SK-N-SH (cell line): ENCODE results near the gene ADAMTS5. TPM values are rescaled to one million over a fixed set of nuclear protein-coding genes. Genes with fewer than 3 reads are reported as not detected.

Experiments
- CTCF ChIA-PET: fragments of 300-600, 350-600 bp; formaldehyde crosslinking; extraction: SDS; loops from one replicate; lab custom pipeline; 2021; lab: Yijun Ruan, JAX
- POLR2A ChIA-PET: fragments of 350-600 bp; sonication (Branson Sonifier 250); formaldehyde crosslinking; extraction: SDS; loops from one replicate; lab custom pipeline; 2020; ENCODE audit warnings: antibody characterized with exemption, inconsistent platforms; lab: Yijun Ruan, JAX
- DNase-seq: peaks from one replicate; pipeline ENCODE4 v3.0.0; 2012
- H2AFZ ChIP-seq: fragments of 200-600 bp; sonication (generic); 2 replicates; pipeline ENCODE4 v1.8.1; 2016; ENCODE audit warnings: antibody characterized with exemption, mild to moderate bottlenecking, low read depth
- H3F3A ChIP-seq: fragments of 200-600 bp; sonication (generic); replicated peaks from 2 replicates; pipeline ENCODE3; 2016; ENCODE audit warnings: antibody characterized with exemption, mild to moderate bottlenecking; ENCODE audit not compliant: insufficient read depth
- H3K27ac ChIP-seq, 2 experiments: fragments of 200-500 bp in 1 of 2; fragments of 200-600 bp in 1 of 2; sonication (Bioruptor generic) in 1 of 2; sonication (generic), shearing (Covaris generic) in 1 of 2; 2 replicates each; pipeline versions ENCODE4 v1.5.1 to v1.6.1; 2014 to 2016; ENCODE audit warnings: low read depth in 2 of 2, inconsistent platforms in 1 of 2, low read length in 1 of 2, mild to moderate bottlenecking in 1 of 2, mixed read lengths in 1 of 2
- H3K27me3 ChIP-seq: fragments of 200-600 bp; sonication (generic), shearing (Covaris generic); 2 replicates; pipeline ENCODE4 v1.6.1; 2016; ENCODE audit warnings: mixed run types; ENCODE audit not compliant: insufficient read depth
- H3K36me3 ChIP-seq, 2 experiments: fragments of 200-500 bp in 1 of 2; fragments of 200-600 bp in 1 of 2; sonication (Bioruptor generic) in 1 of 2; sonication (generic) in 1 of 2; replicated peaks in 1 of 2; 2 replicates each; pipeline versions ENCODE3 to v1.5.1; 2014 to 2016; ENCODE audit warnings: low read length in 1 of 2, mild to moderate bottlenecking in 1 of 2; ENCODE audit not compliant: insufficient read depth in 2 of 2, control insufficient read depth in 1 of 2
- H3K4me1 ChIP-seq, 2 experiments: fragments of 200-500 bp in 1 of 2; fragments of 200-600 bp in 1 of 2; sonication (Bioruptor generic) in 1 of 2; sonication (generic), shearing (Covaris generic) in 1 of 2; 2 replicates each; pipeline versions ENCODE4 v1.5.1 to v1.6.1; 2014 to 2016; ENCODE audit warnings: low read depth in 1 of 2, low read length in 1 of 2, mixed run types in 1 of 2; ENCODE audit not compliant: insufficient read depth in 2 of 2, control insufficient read depth in 1 of 2
- H3K4me2 ChIP-seq: fragments of 200-600 bp; sonication (generic), shearing (Covaris generic); 2 replicates; pipeline ENCODE4 v1.6.1; 2017; ENCODE audit warnings: mixed run types
- H3K4me3 ChIP-seq, 2 experiments: fragments of 200-500 bp in 1 of 2; fragments of 200-600 bp in 1 of 2; sonication (Bioruptor generic) in 1 of 2; sonication (generic), shearing (Covaris generic) in 1 of 2; 2 replicates each; pipeline versions ENCODE4 v1.5.1 to v1.8.1; 2014 to 2016; ENCODE audit warnings: low read depth in 2 of 2, inconsistent platforms in 1 of 2, low read length in 1 of 2, mild to moderate bottlenecking in 1 of 2, mixed read lengths in 1 of 2, moderate library complexity in 1 of 2
- H3K79me2 ChIP-seq: fragments of 200-600 bp; sonication (generic); 2 replicates; pipeline ENCODE4 v1.8.1; 2017; ENCODE audit warnings: mild to moderate bottlenecking; ENCODE audit not compliant: insufficient read depth
- H3K9ac ChIP-seq: fragments of 200-600 bp; sonication (generic); 2 replicates; pipeline ENCODE4 v1.6.1; 2017; ENCODE audit warnings: mixed run types
- H3K9me2 ChIP-seq: fragments of 200-600 bp; sonication (generic); 2 replicates; pipeline ENCODE4 v1.6.1; 2017; ENCODE audit warnings: mixed run types
- H3K9me3 ChIP-seq: fragments of 200-600 bp; sonication (generic); 2 replicates; pipeline ENCODE4 v1.6.1; 2017; ENCODE audit warnings: mixed run types, mild to moderate bottlenecking, moderate library complexity
- H4K20me1 ChIP-seq: fragments of 200-600 bp; sonication (generic); 2 replicates; pipeline ENCODE4 v1.6.1; 2017; ENCODE audit warnings: mild to moderate bottlenecking, mixed run types; ENCODE audit not compliant: insufficient read depth
- CTCF ChIP-seq: fragments of 200-600 bp; sonication (generic); IDR thresholded peaks from 2 replicates; pipeline ENCODE4 v1.6.1; 2017; ENCODE audit warnings: antibody characterized with exemption, mild to moderate bottlenecking, moderate library complexity
- ELF1 ChIP-seq: IDR thresholded peaks from 2 replicates; pipeline ENCODE4 v1.4.0; 2012
- EP300 ChIP-seq, 2 experiments: IDR thresholded peaks; 2 replicates each; pipeline versions ENCODE4 v1.4.0 to v1.6.1; 2012; ENCODE audit warnings: borderline replicate concordance in 1 of 2, low read depth in 1 of 2, low read length in 1 of 2
- EZH2phosphoT487 ChIP-seq: fragments of 200-600 bp; sonication (generic); IDR thresholded peaks from 2 replicates; pipeline ENCODE4 v1.6.1; 2017; ENCODE audit warnings: low read depth, mixed run types, mild to moderate bottlenecking, antibody characterized with exemption, moderate library complexity, borderline replicate concordance
- FOSL2 ChIP-seq: IDR thresholded peaks from 2 replicates; pipeline ENCODE4 v1.4.0; 2012; ENCODE audit warnings: low read depth, mild to moderate bottlenecking, moderate library complexity, borderline replicate concordance
- FOXM1 ChIP-seq: IDR thresholded peaks from 2 replicates; pipeline ENCODE4 v1.4.0; 2012; ENCODE audit warnings: low read depth, mild to moderate bottlenecking
- GABPA ChIP-seq: IDR thresholded peaks from 2 replicates; pipeline ENCODE4 v1.4.0; 2012; ENCODE audit warnings: low read depth, mild to moderate bottlenecking
- GATA2 ChIP-seq: sonication (generic); formaldehyde crosslinking; IDR thresholded peaks from 2 replicates; pipeline ENCODE4 v1.5.0; 2020; ENCODE audit warnings: mild to moderate bottlenecking, missing genetic modification reagents
- IRF3 ChIP-seq: fragments of 150-350 bp; IDR thresholded peaks from 2 replicates; pipeline ENCODE4 v1.6.1; 2016; ENCODE audit warnings: mild to moderate bottlenecking, low read depth, low read length
- JUND ChIP-seq: IDR thresholded peaks from 2 replicates; pipeline ENCODE4 v1.4.0; 2012
- MAX ChIP-seq: IDR thresholded peaks from 2 replicates; pipeline ENCODE4 v1.4.0; 2012; ENCODE audit warnings: low read depth
- MEF2A ChIP-seq: IDR thresholded peaks from 2 replicates; pipeline ENCODE4 v1.4.0; 2012; ENCODE audit warnings: low read depth, borderline replicate concordance
- NFIC ChIP-seq: IDR thresholded peaks from 2 replicates; pipeline ENCODE4 v1.4.0; 2012; ENCODE audit warnings: borderline replicate concordance
- NRF1 ChIP-seq: IDR thresholded peaks from 2 replicates; pipeline ENCODE4 v1.6.1; 2012; ENCODE audit warnings: low read depth, mild to moderate bottlenecking, low read length
- PBX3 ChIP-seq: IDR thresholded peaks from 2 replicates; pipeline ENCODE4; 2012
- RCOR1 ChIP-seq: fragments of 150-350 bp; IDR thresholded peaks from 2 replicates; pipeline ENCODE4 v1.6.1; 2017; ENCODE audit warnings: antibody characterized with exemption, low read length
- REST ChIP-seq: IDR thresholded peaks from 2 replicates; pipeline ENCODE4 v1.6.1; 2012; ENCODE audit warnings: mild to moderate bottlenecking, low read depth, low read length, moderate library complexity
- SIN3A ChIP-seq: IDR thresholded peaks from 2 replicates; pipeline ENCODE4 v1.6.1; 2012; ENCODE audit warnings: low read depth, mild to moderate bottlenecking, low read length, moderate library complexity, borderline replicate concordance
- SMC3 ChIP-seq: IDR thresholded peaks from 2 replicates; pipeline ENCODE4 v1.6.1; 2012; ENCODE audit warnings: low read depth, low read length, improper control_type of control experiment
- TAF1 ChIP-seq: IDR thresholded peaks from 2 replicates; pipeline ENCODE4 v1.6.1; 2012; ENCODE audit warnings: low read depth, mild to moderate bottlenecking, low read length, moderate library complexity, borderline replicate concordance
- TCF12 ChIP-seq: IDR thresholded peaks from 2 replicates; pipeline ENCODE4 v1.4.0; 2012
- TEAD4 ChIP-seq: IDR thresholded peaks from 2 replicates; pipeline ENCODE4 v1.4.0; 2012; ENCODE audit warnings: mild to moderate bottlenecking, borderline replicate concordance; ENCODE audit not compliant: insufficient read depth
- USF2 ChIP-seq: fragments of 150-350 bp; IDR thresholded peaks from 2 replicates; pipeline ENCODE4 v1.6.1; 2017; ENCODE audit warnings: antibody characterized with exemption, low read length, low read depth, borderline replicate concordance
- polyA plus RNA-seq, 3 experiments: library from polyadenylated mRNA; depleted of rRNA; stranded (reverse); fragments of >200 nt; gene quantifications; 2 replicates each; pipeline ENCODE4 v1.2.3, GENCODE V29; 2012

Gene ADAMTS5
- polyA plus RNA-seq, 1 of the 3 experiments (the other 2 are of a cell fraction) = 0.90 TPM

GRCh38 chr21:26888931-26889330 lies 78.0 kb downstream of the ADAMTS5 start (continued):
- TF ChIP-seq NFIC (no peak), TEAD4 (no peak), MEF2A (no peak), MAX (no peak), IRF3 (no peak), EP300 (IDR thresholded peaks at IDR 0.05; ENCODE audit: borderline replicate concordance in 1 of 2, low read depth in 1 of 2, low read length in 1 of 2) (no peak), ELF1 (no peak), FOSL2 (no peak)
- TF ChIP-seq, all 33 proteins: peak for 0

GRCh38 chr21:26888256-26888655 lies 78.6 kb downstream of the ADAMTS5 start:
- CTCF ChIA-PET = interaction anchor here (1.0 kb wide), 1 partner anchor 29 kb away, joined by 3 read pairs; no protein-coding TSS in a partner anchor
- Histone ChIP-seq H2AFZ (no peak overlapping the region), H3K9me3 (no peaks in the 10 kb centered on the region), H3K9ac (no peak overlapping the region), H3K79me2 (no peaks in the 10 kb centered on the region), H3K9me2 (no peaks in the 10 kb centered on the region), H3K4me2 (no peak overlapping the region), H3K27me3 (no peaks in the 10 kb centered on the region), H3K27ac (peak overlapping the region in 1 of 2 experiments; percentile 6; a peak in 1 of 4 replicates), H3F3A (no peaks in the 10 kb centered on the region), H3K4me3 (no peak overlapping the region), H4K20me1 (no peaks in the 10 kb centered on the region), H3K36me3 (no peaks in the 10 kb centered on the region), H3K4me1 (peaks cover 0 to 5% of the 10 kb centered on the region in 2 experiments; a peak in 2 of 4 replicates)
- no peak for DNase-seq
- POLR2A ChIA-PET = no interaction called here
- no peak for TF ChIP-seq TEAD4
- no peak for TF ChIP-seq GABPA
- no peak for TF ChIP-seq GATA2
- no peak for TF ChIP-seq TAF1
- no peak for TF ChIP-seq MAX
- TF ChIP-seq REST = no peak
- TF ChIP-seq ELF1 = no peak
- no peak for TF ChIP-seq NRF1
- TF ChIP-seq PBX3 = no peak
- TF ChIP-seq EZH2phosphoT487 = no peak
- TF ChIP-seq USF2 = no peak
- TF ChIP-seq JUND = no peak
- TF ChIP-seq TCF12 = no peak
- TF ChIP-seq RCOR1 = no peak
- no peak for TF ChIP-seq SIN3A
- TF ChIP-seq SMC3 = no peak
- no peak for TF ChIP-seq CTCF
- TF ChIP-seq EP300 (IDR thresholded peaks at IDR 0.05; ENCODE audit: borderline replicate concordance in 1 of 2, low read depth in 1 of 2, low read length in 1 of 2) = no peak
- no peak for TF ChIP-seq FOXM1
